Measurements from ENCODE around the gene PCLO. TPM values are rescaled to one million over a fixed set of nuclear protein-coding genes. Genes with fewer than 3 reads are reported as not detected.

PCLO gene
- polyA plus RNA-seq, 3 donors, result not detected

DNA sequence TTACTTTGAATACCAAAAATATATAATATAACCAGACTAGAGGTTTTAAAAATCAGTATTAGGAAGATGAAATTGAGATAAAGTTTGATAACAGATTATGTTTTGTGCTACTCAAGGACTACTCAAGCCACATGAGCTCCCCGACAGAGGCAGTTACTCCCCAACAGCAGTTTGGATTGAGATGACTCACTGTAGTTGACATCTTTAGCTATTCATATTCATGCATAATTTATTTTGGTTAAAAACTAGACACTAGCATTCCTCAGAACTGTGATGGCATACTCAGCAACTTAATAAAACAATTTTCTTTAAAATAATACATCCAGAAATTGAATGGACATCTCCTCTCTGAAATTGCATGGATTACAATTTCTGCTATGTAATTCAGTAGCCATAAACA lies 19.6 kb downstream of the PCLO start:
- Histone ChIP-seq H3K4me1 (ENCODE audit: control insufficient read depth in 1 of 2, insufficient read depth in 2 of 2, low read length in 2 of 2) (no peaks in the 10 kb centered on the region), H3K79me2 (ENCODE audit: insufficient read depth, low read length) (no peaks in the 10 kb centered on the region), H3K9ac (ENCODE audit: insufficient read depth, low read length, poor library complexity, severe bottlenecking) (no peak overlapping the region), H3K4me2 (replicated peaks; ENCODE audit: extremely low read depth, low read length, poor library complexity, severe bottlenecking) (no peak overlapping the region), H3K27ac (ENCODE audit: low read depth in 1 of 2, low read length in 2 of 2) (no peak overlapping the region), H4K20me1 (ENCODE audit: insufficient read depth, low read length) (no peaks in the 10 kb centered on the region), H3K4me3 (replicated peaks in 1 of 3; ENCODE audit: low read depth in 2 of 3, low read length in 3 of 3) (no peak overlapping the region), H3K27me3 (ENCODE audit: control insufficient read depth in 2 of 2, insufficient read depth in 2 of 2, low read length in 2 of 2) (no peaks in the 10 kb centered on the region), H3K36me3 (replicated peaks in 1 of 2; ENCODE audit: control insufficient read depth in 1 of 2, insufficient read depth in 2 of 2, low read length in 2 of 2) (no peaks in the 10 kb centered on the region), H2AFZ (ENCODE audit: insufficient read depth, low read depth, low read length, poor library complexity, severe bottlenecking) (no peak overlapping the region), H3K9me3 (replicated peaks in 1 of 2; ENCODE audit: control insufficient read depth in 1 of 2, insufficient read depth in 1 of 2, low read length in 2 of 2) (no peaks in the 10 kb centered on the region)
- Mint-ChIP-seq H3K27me3 (ENCODE audit: low read depth in 3 of 3) (peaks cover 0 to 3% (median 2%) of the 10 kb centered on the region in 3 donors), H3K27ac (no peak overlapping the region), H3K4me3 (no peak overlapping the region), H3K9me3 (peaks cover 0 to 3% (median 1%) of the 10 kb centered on the region in 7 donors), H3K4me1 (no peaks in the 10 kb centered on the region), H3K36me3 (no peaks in the 10 kb centered on the region)
- DNase-seq, result no peak
- TF ChIP-seq, protein P1, sequence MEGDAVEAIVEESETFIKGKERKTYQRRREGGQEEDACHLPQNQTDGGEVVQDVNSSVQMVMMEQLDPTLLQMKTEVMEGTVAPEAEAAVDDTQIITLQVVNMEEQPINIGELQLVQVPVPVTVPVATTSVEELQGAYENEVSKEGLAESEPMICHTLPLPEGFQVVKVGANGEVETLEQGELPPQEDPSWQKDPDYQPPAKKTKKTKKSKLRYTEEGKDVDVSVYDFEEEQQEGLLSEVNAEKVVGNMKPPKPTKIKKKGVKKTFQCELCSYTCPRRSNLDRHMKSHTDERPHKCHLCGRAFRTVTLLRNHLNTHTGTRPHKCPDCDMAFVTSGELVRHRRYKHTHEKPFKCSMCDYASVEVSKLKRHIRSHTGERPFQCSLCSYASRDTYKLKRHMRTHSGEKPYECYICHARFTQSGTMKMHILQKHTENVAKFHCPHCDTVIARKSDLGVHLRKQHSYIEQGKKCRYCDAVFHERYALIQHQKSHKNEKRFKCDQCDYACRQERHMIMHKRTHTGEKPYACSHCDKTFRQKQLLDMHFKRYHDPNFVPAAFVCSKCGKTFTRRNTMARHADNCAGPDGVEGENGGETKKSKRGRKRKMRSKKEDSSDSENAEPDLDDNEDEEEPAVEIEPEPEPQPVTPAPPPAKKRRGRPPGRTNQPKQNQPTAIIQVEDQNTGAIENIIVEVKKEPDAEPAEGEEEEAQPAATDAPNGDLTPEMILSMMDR (IDR thresholded peaks at IDR 0.05), result no peak
- WGBS (ENCODE audit: insufficient coverage), result no CpG with 5 or more reads among the region's 1 CpG
- intact Hi-C loops (cut with micrococcal nuclease), result no loop called here

DNA sequence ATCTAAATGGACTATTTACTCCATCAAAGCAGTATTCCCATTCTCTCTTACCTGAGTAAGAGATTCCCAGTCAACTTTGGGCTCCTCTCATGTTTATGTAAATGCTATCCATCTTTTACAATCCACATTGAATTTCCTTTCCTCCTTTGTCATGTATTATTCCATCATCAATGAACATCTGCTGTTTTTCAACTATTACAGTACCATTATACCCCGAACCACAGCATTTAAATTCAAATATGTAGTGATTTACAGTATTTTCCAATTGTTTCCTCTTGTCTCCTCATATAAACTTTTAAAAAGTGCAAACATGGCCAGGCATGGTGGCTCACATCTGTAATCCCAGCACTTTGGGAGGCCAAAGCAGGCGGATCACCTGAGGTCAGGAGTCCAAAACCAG lies 20.3 kb downstream of the PCLO start:
- H3K27ac Mint-ChIP-seq, result no peak overlapping the region
- Histone ChIP-seq H3K27ac (ENCODE audit: low read depth in 1 of 2, low read length in 2 of 2) (no peak overlapping the region), H3K9ac (ENCODE audit: insufficient read depth, low read length, poor library complexity, severe bottlenecking) (no peak overlapping the region), H3K27me3 (ENCODE audit: control insufficient read depth in 2 of 2, insufficient read depth in 2 of 2, low read length in 2 of 2) (no peaks in the 10 kb centered on the region), H3K4me1 (ENCODE audit: control insufficient read depth in 1 of 2, insufficient read depth in 2 of 2, low read length in 2 of 2) (no peaks in the 10 kb centered on the region), H4K20me1 (ENCODE audit: insufficient read depth, low read length) (no peaks in the 10 kb centered on the region), H3K9me3 (replicated peaks in 1 of 2; ENCODE audit: control insufficient read depth in 1 of 2, insufficient read depth in 1 of 2, low read length in 2 of 2) (no peaks in the 10 kb centered on the region), H3K79me2 (ENCODE audit: insufficient read depth, low read length) (no peaks in the 10 kb centered on the region), H2AFZ (ENCODE audit: insufficient read depth, low read depth, low read length, poor library complexity, severe bottlenecking) (no peak overlapping the region), H3K4me3 (replicated peaks in 1 of 3; ENCODE audit: low read depth in 2 of 3, low read length in 3 of 3) (no peak overlapping the region), H3K4me2 (replicated peaks; ENCODE audit: extremely low read depth, low read length, poor library complexity, severe bottlenecking) (no peak overlapping the region), H3K36me3 (replicated peaks in 1 of 2; ENCODE audit: control insufficient read depth in 1 of 2, insufficient read depth in 2 of 2, low read length in 2 of 2) (no peaks in the 10 kb centered on the region)
- 100% methylated on average over 1 of the region's 2 CpGs for WGBS (ENCODE audit: insufficient coverage)
- no peaks in the 10 kb centered on the region for H3K4me1 Mint-ChIP-seq
- H3K9me3 Mint-ChIP-seq, result peaks cover 0 to 3% (median 1%) of the 10 kb centered on the region in 7 donors
- H3K4me3 Mint-ChIP-seq, result no peak overlapping the region
- H3K36me3 Mint-ChIP-seq, result no peaks in the 10 kb centered on the region
- intact Hi-C loops (cut with micrococcal nuclease), result no loop called here
- peaks cover 0 to 3% (median 2%) of the 10 kb centered on the region in 3 donors for H3K27me3 Mint-ChIP-seq (ENCODE audit: low read depth in 3 of 3)
- DNase-seq, result no peak
- TF ChIP-seq, protein P1 (IDR thresholded peaks at IDR 0.05), result no peak
